Ovary (tissue), 9 donors: ENCODE results near the gene CTNND2. TPM values are rescaled to one million over a fixed set of nuclear protein-coding genes. Genes with fewer than 3 reads are reported as not detected.

ENCODE experiments used
- DNase-seq, 5 donors: peaks; one replicate each; pipeline ENCODE4 v3.0.0-alpha.2; 2019 to 2020
- H3K27ac ChIP-seq, 2 donors: fragments of 200-600 bp; one replicate each; pipeline versions ENCODE4 v1.5.1 to v1.8.0; 2019 to 2022
- H3K27me3 ChIP-seq: fragments of 200-600 bp; one replicate; pipeline ENCODE4 v1.8.0; 2022
- H3K36me3 ChIP-seq: fragments of 200-600 bp; sonication (generic); one replicate; pipeline ENCODE4 v1.5.1; 2019
- H3K4me1 ChIP-seq: one replicate; pipeline ENCODE4 v1.8.1; 2013; ENCODE audit warnings: mild to moderate bottlenecking, moderate library complexity; ENCODE audit not compliant: insufficient read depth
- H3K4me3 ChIP-seq: fragments of 200-600 bp; sonication (generic); one replicate; pipeline ENCODE4 v1.5.1; 2017
- H3K9me3 ChIP-seq, 2 donors: fragments of 200-600 bp in 1 of 2; sonication (generic) in 1 of 2; one replicate each; pipeline versions ENCODE4 v1.5.1 to v1.8.1; 2013 to 2019; ENCODE audit warnings: mild to moderate bottlenecking in 1 of 2, moderate library complexity in 1 of 2
- CTCF ChIP-seq, 3 donors: fragments of 450-650 bp in 2 of 3; fragments of 200-600 bp in 1 of 3; IDR thresholded peaks; one replicate each; pipeline versions ENCODE4 v1.5.1 to v1.8.0; 2016 to 2022; ENCODE audit warnings: antibody characterized with exemption in 3 of 3, mild to moderate bottlenecking in 1 of 3
- EP300 ChIP-seq: sonication (generic); formaldehyde crosslinking; IDR thresholded peaks from one replicate; pipeline ENCODE4 v1.6.1; 2017; ENCODE audit warnings: antibody characterized with exemption
- POLR2A ChIP-seq: fragments of 450-650 bp; IDR thresholded peaks from one replicate; pipeline ENCODE4 v1.6.1; 2017; ENCODE audit warnings: antibody characterized with exemption, mild to moderate bottlenecking, moderate library complexity
- WGBS, 3 donors: extraction: QIAGEN DNeasy Blood & Tissue Kit in 1 of 3; methylation state at CpG; one replicate each; pipeline versions ENCODE4 v1.1.5 to v1.1.7; 2013 to 2017; 5-methylcytosine and 5-hydroxymethylcytosine counted together
- intact Hi-C, 4 donors: fragments of 100-400 bp; cut with DNase I; formaldehyde crosslinking; loops; one replicate each; pipeline versions ENCODE4 v1.11.0 to v1.15.1; 2022 to 2023
- polyA plus RNA-seq, 2 donors: library from polyadenylated mRNA; stranded (reverse); fragments of 200-250 nt in 1 of 2; fragments of 350-450 nt in 1 of 2; fragmentation: Illumina TruSeq in 1 of 2; extraction: RNeasy Lipid Tissue Mini Kit (QIAGEN cat#74804) in 1 of 2; gene quantifications; one replicate each; pipeline ENCODE4 v1.2.3, GENCODE V29; 2013 to 2014
- total RNA-seq, 7 donors: library from RNA; depleted of rRNA in 2 of 7; stranded (reverse); fragments of >200 nt in 2 of 7; fragmentation: NEBNext Ultra II Directional in 3 of 7; extraction: Animal tissue kit (Norgen Biotek cat#: 25700) in 3 of 7; gene quantifications; one replicate each; pipeline versions ENCODE4 v1.1.0 to v1.2.4, GENCODE V29; 2016 to 2023
- donor health status: DM: no; HTN: no; CAD: no; lungs with moderate emphysema.
- donor health status: DM: no; HTN: no; CAD: no.
- donor health status: Bipolar disorder and iron deficiency.
- donor health status: DM: yes; HTN: yes; CAD: no.
- donor health status: DM: no; HTN: no; CAD: no.
- donor health status: DM: yes; HTN: yes; CAD: no.

Gene CTNND2
- total and polyA plus RNA-seq, 9 donors = 0.52 to 13.2 (median 2.3) TPM

GRCh38 chr5:11180890-11181289 is 723.4 kb downstream of the CTNND2 start:
- Histone ChIP-seq H3K27me3 (no peaks in the 10 kb centered on the region), H3K9me3 (no peaks in the 10 kb centered on the region), H3K27ac (no peak overlapping the region), H3K36me3 (no peaks in the 10 kb centered on the region), H3K4me3 (no peak overlapping the region), H3K4me1 (no peaks in the 10 kb centered on the region)
- WGBS, 3 donors = 89 to 93% (median 90%) methylated on average over 6 of the region's 6 CpGs
- TF ChIP-seq POLR2A (no peak), CTCF (IDR thresholded peaks at IDR 0.05) (no peak), EP300 (no peak)
- DNase-seq = no peak
- intact Hi-C loops = no loop called here

DNA sequence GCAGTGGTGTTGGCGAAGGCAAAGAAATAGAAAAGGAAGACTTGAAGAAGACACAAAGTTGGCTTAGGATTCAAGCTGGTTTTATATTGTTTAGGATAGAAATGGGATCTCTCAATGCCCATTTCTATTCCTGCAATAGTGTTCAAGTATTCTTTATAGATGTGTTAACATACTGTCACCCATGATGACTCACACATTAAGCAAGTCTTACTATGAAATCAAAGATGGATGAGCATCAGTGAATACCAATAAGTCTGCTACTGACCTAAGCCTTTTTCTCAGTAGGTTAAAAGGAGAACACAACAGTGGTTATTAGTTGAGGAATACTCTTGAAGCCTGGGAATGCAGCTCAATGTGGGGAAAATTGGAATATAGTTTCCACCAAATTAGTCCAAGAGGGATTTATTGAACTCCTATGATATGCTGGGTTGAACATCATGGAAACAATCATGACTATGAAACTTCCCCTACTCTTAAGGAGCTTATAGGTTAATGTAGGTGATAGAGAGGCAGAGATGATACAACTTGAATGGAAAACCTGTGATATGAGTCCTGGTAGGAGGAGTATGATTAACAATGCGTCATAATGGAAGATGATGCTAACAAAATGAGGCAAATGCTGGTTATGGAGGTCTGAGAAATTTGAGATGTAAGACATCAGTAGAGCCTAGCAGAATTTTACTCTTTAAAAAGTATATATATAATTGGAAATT is 726.1 kb downstream of the CTNND2 start:
- TF ChIP-seq POLR2A = no peak
- TF ChIP-seq CTCF (IDR thresholded peaks at IDR 0.05) = no peak
- TF ChIP-seq EP300 = no peak
- no peak for DNase-seq
- Histone ChIP-seq H3K9me3 (no peaks in the 10 kb centered on the region), H3K36me3 (no peaks in the 10 kb centered on the region), H3K27ac (no peak overlapping the region), H3K27me3 (no peaks in the 10 kb centered on the region), H3K4me3 (no peak overlapping the region), H3K4me1 (no peaks in the 10 kb centered on the region)
- WGBS, 3 donors = 93 to 99% (median 93%) methylated on average over 2 of the region's 2 CpGs
- intact Hi-C loops = no loop called here

DNA sequence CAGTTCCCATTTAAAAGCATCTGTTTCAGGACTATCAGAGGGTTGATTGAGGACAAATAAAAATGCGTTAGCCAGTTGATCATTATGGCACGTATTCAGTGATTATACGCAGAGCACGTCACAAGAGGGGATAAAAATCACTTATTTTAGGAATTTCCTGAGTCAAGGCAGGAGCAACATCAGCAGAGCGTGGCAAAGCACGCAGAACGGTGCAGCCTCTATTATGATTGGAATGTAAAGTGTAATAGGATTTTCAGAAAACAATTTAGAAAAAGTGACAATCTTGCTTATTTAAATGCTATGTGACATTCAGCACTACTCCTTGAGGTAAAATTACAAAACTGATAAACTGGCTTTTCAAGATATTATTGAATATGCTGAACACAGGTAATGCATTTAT is 729.7 kb downstream of the CTNND2 start:
- H3K36me3 ChIP-seq = no peaks in the 10 kb centered on the region
- no peak for TF ChIP-seq EP300
- TF ChIP-seq CTCF (IDR thresholded peaks at IDR 0.05) = no peak
- no peak for TF ChIP-seq POLR2A
- H3K4me1 ChIP-seq = no peaks in the 10 kb centered on the region
- no peak overlapping the region for H3K4me3 ChIP-seq
- no peaks in the 10 kb centered on the region for H3K27me3 ChIP-seq
- intact Hi-C loops = no loop called here
- no peaks in the 10 kb centered on the region for H3K9me3 ChIP-seq
- WGBS, 3 donors = 10 to 38% (median 13%) methylated on average over 7 of the region's 7 CpGs
- no peak overlapping the region for H3K27ac ChIP-seq
- no peak for DNase-seq

DNA sequence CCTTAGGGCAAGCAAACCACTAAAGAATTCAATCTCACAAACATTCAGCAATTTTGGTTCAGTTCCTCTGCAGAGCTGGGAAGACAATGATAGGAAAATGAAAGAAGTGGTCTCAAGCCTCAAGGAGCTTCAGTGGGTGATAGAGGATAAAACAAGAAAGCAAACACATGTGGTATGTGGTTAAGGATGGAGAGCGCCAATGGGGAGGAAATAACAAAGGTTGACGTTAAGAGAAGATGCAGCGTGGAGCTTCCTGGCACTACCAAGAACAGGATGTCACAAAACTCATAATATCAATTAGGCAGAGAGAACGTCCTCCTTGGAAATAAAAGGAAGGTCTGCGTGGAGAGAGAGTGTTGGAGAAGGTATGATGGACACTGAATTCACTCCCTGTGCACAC is 731.8 kb downstream of the CTNND2 start:
- Histone ChIP-seq H3K4me3 (no peak overlapping the region), H3K4me1 (no peaks in the 10 kb centered on the region), H3K36me3 (no peaks in the 10 kb centered on the region), H3K27me3 (no peaks in the 10 kb centered on the region), H3K9me3 (no peaks in the 10 kb centered on the region), H3K27ac (no peak overlapping the region)
- intact Hi-C loops = no loop called here
- no peak for DNase-seq
- WGBS, 3 donors = 66 to 81% (median 69%) methylated on average over 5 of the region's 5 CpGs
- TF ChIP-seq POLR2A (no peak), EP300 (no peak), CTCF (IDR thresholded peaks at IDR 0.05) (no peak)
